Hepatocyte (in vitro differentiated cells): ENCODE measurements around the gene CELSR3. TPM values are rescaled to one million over a fixed set of nuclear protein-coding genes. Genes with fewer than 3 reads are reported as not detected.

Source experiments
- DNase-seq: peaks from one replicate; pipeline ENCODE4 v3.0.0-alpha.2; 2016; ENCODE audit warnings: low spot score
- H2AFZ ChIP-seq: fragments of 200-600 bp; sonication (generic); 2 replicates; pipeline ENCODE4 v1.6.0; 2016; ENCODE audit warnings: antibody characterized with exemption, mild to moderate bottlenecking
- H3K27ac ChIP-seq: fragments of 200-600 bp; sonication (generic); 2 replicates; pipeline ENCODE4 v1.5.1; 2016; ENCODE audit warnings: mild to moderate bottlenecking
- H3K27me3 ChIP-seq: fragments of 200-600 bp; sonication (generic); 2 replicates; pipeline ENCODE4 v1.6.1; 2016
- H3K36me3 ChIP-seq: fragments of 200-600 bp; sonication (generic); replicated peaks from 2 replicates; pipeline ENCODE4 v1.5.1; 2016; ENCODE audit warnings: low read depth; ENCODE audit not compliant: insufficient read depth
- H3K4me1 ChIP-seq: fragments of 200-600 bp; sonication (generic); 2 replicates; pipeline ENCODE4 v1.5.1; 2016; ENCODE audit warnings: mild to moderate bottlenecking, moderate library complexity; ENCODE audit not compliant: insufficient read depth
- H3K4me2 ChIP-seq: fragments of 200-600 bp; sonication (generic); 2 replicates; pipeline ENCODE4 v1.6.0; 2016
- H3K4me3 ChIP-seq: fragments of 200-600 bp; sonication (generic); 2 replicates; pipeline ENCODE4 v1.5.1; 2016; ENCODE audit warnings: mild to moderate bottlenecking
- H3K79me2 ChIP-seq: fragments of 200-600 bp; sonication (generic); 2 replicates; pipeline ENCODE4 v1.6.0; 2017; ENCODE audit warnings: mild to moderate bottlenecking
- H3K9me2 ChIP-seq: fragments of 200-600 bp; sonication (generic); replicated peaks from 2 replicates; pipeline ENCODE4 v1.6.0; 2017; ENCODE audit warnings: mild to moderate bottlenecking; ENCODE audit not compliant: insufficient read depth
- H3K9me3 ChIP-seq: fragments of 200-600 bp; sonication (generic); 2 replicates; pipeline ENCODE4 v1.5.1; 2016; ENCODE audit warnings: low read depth, mild to moderate bottlenecking
- H4K20me1 ChIP-seq: fragments of 200-600 bp; sonication (generic); 2 replicates; pipeline ENCODE4 v1.6.0; 2016; ENCODE audit warnings: mild to moderate bottlenecking; ENCODE audit not compliant: insufficient read depth, poor library complexity, severe bottlenecking
- EZH2 ChIP-seq: fragments of 200-600 bp; sonication (generic); IDR thresholded peaks from 2 replicates; pipeline ENCODE4 v1.6.1; 2016; ENCODE audit warnings: antibody characterized with exemption, mild to moderate bottlenecking, borderline replicate concordance
- EZH2phosphoT487 ChIP-seq: fragments of 200-600 bp; sonication (generic); IDR thresholded peaks from one replicate; pipeline ENCODE4 v1.6.1; 2018; ENCODE audit warnings: antibody characterized with exemption, mild to moderate bottlenecking, low read depth, moderate library complexity; ENCODE audit not compliant: unreplicated experiment, severe bottlenecking
- WGBS: methylation state at CpG from one replicate; pipeline ENCODE4 v1.1.6; 2016; ENCODE audit warnings: low lambda C conversion rate; ENCODE audit errors: missing lambda C conversion rate; 5-methylcytosine and 5-hydroxymethylcytosine counted together
- polyA plus RNA-seq: library from polyadenylated mRNA; unstranded; fragments of >200 nt; fragmentation: Nextera tagmentation; extraction: Ambion mirVana; gene quantifications from 2 replicates; pipeline ENCODE4 v1.2.1, GENCODE V29; 2016
- total RNA-seq: library from RNA; depleted of rRNA; stranded (reverse); fragments of >200 nt; gene quantifications from 2 replicates; pipeline ENCODE4 v1.2.3, GENCODE V29; 2014
- TF ChIP-seq, protein P1 (sequence below): fragments of 200-600 bp; sonication (generic); IDR thresholded peaks from 2 replicates; pipeline ENCODE4 v1.5.1; 2016; ENCODE audit warnings: antibody characterized with exemption, mild to moderate bottlenecking; ENCODE audit not compliant: poor library complexity

The CELSR3 gene
- total and polyA plus RNA-seq, 2 experiments from 2014 or later, result 1.8 to 1.9 TPM

DNA sequence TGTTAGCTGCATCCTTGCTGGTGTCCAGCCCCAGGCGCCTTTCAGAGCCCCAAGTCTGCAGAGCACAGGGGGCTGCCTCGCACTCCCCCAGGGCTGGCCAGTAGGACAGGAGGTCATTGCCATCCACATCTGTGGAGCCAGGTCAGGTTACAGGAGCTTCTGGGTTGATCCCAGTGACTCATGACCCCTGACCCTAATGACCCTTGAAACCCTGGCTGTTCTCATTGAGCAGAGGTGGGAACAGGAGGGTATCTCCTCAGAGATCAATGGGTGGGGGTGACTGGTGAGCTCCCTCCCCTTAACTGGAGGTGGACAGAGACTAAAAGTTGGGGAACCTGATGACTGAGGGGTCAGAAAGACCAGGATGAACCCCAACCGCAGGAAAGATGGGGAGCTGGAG, 21.3 kb downstream of the CELSR3 start:
- 97% methylated on average over 3 of the region's 3 CpGs for WGBS

DNA sequence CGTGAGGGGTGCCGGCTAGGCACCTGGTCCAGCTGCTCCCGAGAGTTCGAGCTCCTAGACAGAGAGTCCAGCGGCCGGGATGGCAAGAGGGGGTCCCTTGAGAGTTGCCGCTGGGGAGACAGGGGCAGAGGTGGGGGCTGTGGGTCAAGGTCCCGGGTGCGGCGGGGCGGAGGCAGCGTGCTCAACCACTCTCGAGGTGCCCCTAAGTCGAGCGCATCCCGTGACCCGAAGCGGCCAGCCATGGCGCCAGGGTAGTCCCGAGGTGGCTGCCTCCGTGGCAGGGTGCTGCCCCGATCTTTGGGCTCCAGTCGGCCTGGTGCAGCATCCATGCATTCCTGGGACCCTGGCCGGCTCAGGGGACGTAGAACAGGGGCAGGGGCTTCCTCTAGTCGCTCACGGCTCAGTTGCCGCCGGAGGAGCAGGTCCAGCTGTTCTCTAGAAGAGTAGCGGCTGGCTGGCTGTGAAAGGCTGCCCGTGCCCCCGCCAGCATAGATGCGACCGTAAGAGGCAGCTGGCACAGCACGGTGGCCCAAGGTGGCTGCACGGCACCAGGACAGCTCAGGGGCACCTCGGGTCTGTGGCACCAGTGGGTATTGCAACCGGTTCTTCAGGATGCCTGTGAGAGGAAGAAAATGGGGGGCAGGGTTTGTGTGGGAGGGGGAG, 22.6 kb downstream of the CELSR3 start:
- no peaks in the 10 kb centered on the region for H4K20me1 ChIP-seq
- no peak overlapping the region for H3K27ac ChIP-seq
- no peak for DNase-seq
- H2AFZ ChIP-seq, result no peak overlapping the region
- H3K9me2 ChIP-seq, result no peaks in the 10 kb centered on the region
- no peak overlapping the region for H3K4me2 ChIP-seq
- WGBS, result 94% methylated on average over 24 of the region's 38 CpGs
- H3K79me2 ChIP-seq, result no peaks in the 10 kb centered on the region
- H3K27me3 ChIP-seq, result no peaks in the 10 kb centered on the region
- no peaks in the 10 kb centered on the region for H3K9me3 ChIP-seq
- TF ChIP-seq, protein P1, sequence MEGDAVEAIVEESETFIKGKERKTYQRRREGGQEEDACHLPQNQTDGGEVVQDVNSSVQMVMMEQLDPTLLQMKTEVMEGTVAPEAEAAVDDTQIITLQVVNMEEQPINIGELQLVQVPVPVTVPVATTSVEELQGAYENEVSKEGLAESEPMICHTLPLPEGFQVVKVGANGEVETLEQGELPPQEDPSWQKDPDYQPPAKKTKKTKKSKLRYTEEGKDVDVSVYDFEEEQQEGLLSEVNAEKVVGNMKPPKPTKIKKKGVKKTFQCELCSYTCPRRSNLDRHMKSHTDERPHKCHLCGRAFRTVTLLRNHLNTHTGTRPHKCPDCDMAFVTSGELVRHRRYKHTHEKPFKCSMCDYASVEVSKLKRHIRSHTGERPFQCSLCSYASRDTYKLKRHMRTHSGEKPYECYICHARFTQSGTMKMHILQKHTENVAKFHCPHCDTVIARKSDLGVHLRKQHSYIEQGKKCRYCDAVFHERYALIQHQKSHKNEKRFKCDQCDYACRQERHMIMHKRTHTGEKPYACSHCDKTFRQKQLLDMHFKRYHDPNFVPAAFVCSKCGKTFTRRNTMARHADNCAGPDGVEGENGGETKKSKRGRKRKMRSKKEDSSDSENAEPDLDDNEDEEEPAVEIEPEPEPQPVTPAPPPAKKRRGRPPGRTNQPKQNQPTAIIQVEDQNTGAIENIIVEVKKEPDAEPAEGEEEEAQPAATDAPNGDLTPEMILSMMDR, result no peak
- TF ChIP-seq EZH2 (no peak), EZH2phosphoT487 (no peak)
- peaks cover 13% of the 10 kb centered on the region for H3K4me1 ChIP-seq
- H3K4me3 ChIP-seq, result no peak overlapping the region
- H3K36me3 ChIP-seq, result no peaks in the 10 kb centered on the region

More for the DNA sequence above, 21.3 kb downstream of the CELSR3 start:
- Histone ChIP-seq H2AFZ (no peak overlapping the region), H3K9me2 (no peaks in the 10 kb centered on the region), H3K27ac (no peak overlapping the region), H4K20me1 (no peaks in the 10 kb centered on the region), H3K27me3 (no peaks in the 10 kb centered on the region), H3K4me2 (no peak overlapping the region), H3K79me2 (no peaks in the 10 kb centered on the region), H3K9me3 (no peaks in the 10 kb centered on the region), H3K4me1 (peaks cover 7% of the 10 kb centered on the region), H3K4me3 (no peak overlapping the region), H3K36me3 (no peaks in the 10 kb centered on the region)
- no peak for DNase-seq
- TF ChIP-seq EZH2, result no peak
- TF ChIP-seq EZH2phosphoT487, result no peak
- TF ChIP-seq, protein P1, result no peak

DNA sequence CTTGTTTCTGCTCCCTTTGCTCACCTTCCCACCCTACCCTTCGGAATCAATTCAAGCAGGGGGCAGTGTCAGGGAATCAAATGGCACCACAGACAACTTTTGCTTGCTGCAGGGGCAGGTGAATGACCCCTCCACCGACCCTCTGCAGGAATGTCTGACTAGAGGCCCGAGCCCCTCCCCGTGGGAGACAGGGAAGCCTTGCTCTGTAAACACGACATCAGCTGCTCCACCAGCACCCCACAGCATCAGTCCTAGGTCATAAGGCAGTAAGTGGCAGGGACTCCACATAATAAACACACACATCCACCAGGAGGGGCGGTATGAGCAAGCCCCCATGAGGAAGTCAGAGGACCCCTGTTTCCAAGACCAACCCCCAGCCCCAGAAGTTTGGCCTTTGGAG, 25.4 kb downstream of the CELSR3 start:
- Histone ChIP-seq H3K27ac (no peak overlapping the region), H3K4me2 (no peak overlapping the region), H4K20me1 (peaks cover 8% of the 10 kb centered on the region), H2AFZ (no peak overlapping the region), H3K36me3 (no peaks in the 10 kb centered on the region), H3K9me2 (no peaks in the 10 kb centered on the region), H3K4me1 (peaks cover 22% of the 10 kb centered on the region), H3K9me3 (no peaks in the 10 kb centered on the region), H3K79me2 (peaks cover 12% of the 10 kb centered on the region), H3K4me3 (no peak overlapping the region), H3K27me3 (no peaks in the 10 kb centered on the region)
- TF ChIP-seq EZH2 (no peak), EZH2phosphoT487 (no peak)
- TF ChIP-seq, protein P1, result no peak
- 50% methylated on average over 6 of the region's 6 CpGs for WGBS
- DNase-seq, result no peak
